Activated CD8-positive, alpha-beta T cell treated with anti-CD3 and anti-CD28 coated beads, Interleukin-2, amount 10 ng/mL, durations not matched to agents 7 days and 5 days (primary cell): ENCODE data around the gene CLTRN. TPM values are rescaled to one million over a fixed set of nuclear protein-coding genes. Genes with fewer than 3 reads are reported as not detected.

Source experiments
- ATAC-seq: fragments of 150-1000 bp; cut with Tn5 transposase; one replicate; pipeline ENCODE4 v1.10.0; 2021; ENCODE audit warnings: moderate library complexity
- CTCF ChIA-PET: fragments of 350-600 bp; sonication (Branson Sonifier 250); formaldehyde crosslinking; loops from one replicate; lab custom pipeline; 2021; ENCODE audit warnings: antibody characterized with exemption; lab: Charles Lee
- POLR2A ChIA-PET: fragments of 350-600 bp; sonication (Branson Sonifier 250); formaldehyde crosslinking; loops from one replicate; lab custom pipeline; 2021; ENCODE audit warnings: antibody characterized with exemption; lab: Charles Lee
- DNase-seq: peaks from one replicate; pipeline ENCODE4 v3.0.0-alpha.2; 2020
- H3K27ac Mint-ChIP-seq: one replicate; pipeline ENCODE4 v1.8.0; 2021; ENCODE audit warnings: mild to moderate bottlenecking, mixed read lengths
- H3K27me3 Mint-ChIP-seq: one replicate; pipeline ENCODE4 v1.8.0; 2021; ENCODE audit warnings: low read depth, mixed read lengths
- H3K36me3 Mint-ChIP-seq: one replicate; pipeline ENCODE4 v1.8.0; 2021; ENCODE audit warnings: low read depth, mixed read lengths
- H3K4me1 Mint-ChIP-seq: one replicate; pipeline ENCODE4 v1.8.0; 2021; ENCODE audit warnings: low read depth, mixed read lengths
- H3K4me3 Mint-ChIP-seq: one replicate; pipeline ENCODE4 v1.8.0; 2021; ENCODE audit warnings: mild to moderate bottlenecking, mixed read lengths
- H3K9me3 Mint-ChIP-seq: one replicate; pipeline ENCODE4 v1.8.0; 2022; ENCODE audit warnings: mixed read lengths; ENCODE audit not compliant: insufficient read depth
- total RNA-seq, 2 experiments: library from RNA; stranded (reverse); gene quantifications; one replicate each; pipeline ENCODE4 v1.2.3, GENCODE V29; 2021

The CLTRN gene
- total RNA-seq, 2 experiments from 2014 or later = not detected

- Mint-ChIP-seq H3K27me3 (peaks cover 2% of the 10 kb centered on the region), H3K4me1 (peaks cover 3% of the 10 kb centered on the region), H3K36me3 (no peaks in the 10 kb centered on the region), H3K9me3 (no peaks in the 10 kb centered on the region), H3K4me3 (no peak overlapping the region), H3K27ac (no peak overlapping the region)
- ChIA-PET CTCF (no interaction called here), POLR2A (no interaction called here)
- no peak for DNase-seq
- ATAC-seq = no peak
Observed at GRCh38 chrX:15646031-15646430, 18.6 kb downstream of the CLTRN start.

GRCh38 chrX:15645266-15645665 lies 19.3 kb downstream of the CLTRN start:
- no peaks in the 10 kb centered on the region for H3K9me3 Mint-ChIP-seq
- ChIA-PET POLR2A (no interaction called here), CTCF (interaction anchor here (0.7 kb wide), 1 partner anchor 77 kb away, joined by 3 read pairs; no protein-coding TSS in a partner anchor)
- peaks cover 2% of the 10 kb centered on the region for H3K27me3 Mint-ChIP-seq
- no peak overlapping the region for H3K27ac Mint-ChIP-seq
- no peak for ATAC-seq
- no peaks in the 10 kb centered on the region for H3K36me3 Mint-ChIP-seq
- no peak overlapping the region for H3K4me3 Mint-ChIP-seq
- no peak for DNase-seq
- H3K4me1 Mint-ChIP-seq = peaks cover 3% of the 10 kb centered on the region

GRCh38 chrX:15644560-15644872 lies 20.1 kb downstream of the CLTRN start:
- Mint-ChIP-seq H3K9me3 (no peaks in the 10 kb centered on the region), H3K4me3 (no peak overlapping the region), H3K27ac (no peak overlapping the region), H3K36me3 (no peaks in the 10 kb centered on the region), H3K27me3 (peaks cover 2% of the 10 kb centered on the region), H3K4me1 (peaks cover 3% of the 10 kb centered on the region)
- POLR2A ChIA-PET = no interaction called here
- ATAC-seq (no peak), DNase-seq (no peak)
- CTCF ChIA-PET = no interaction called here

GRCh38 chrX:15643786-15644559 lies 20.6 kb downstream of the CLTRN start:
- Mint-ChIP-seq H3K27me3 (peaks cover 2% of the 10 kb centered on the region), H3K4me1 (peaks cover 3% of the 10 kb centered on the region), H3K4me3 (no peak overlapping the region), H3K27ac (no peak overlapping the region), H3K36me3 (no peaks in the 10 kb centered on the region), H3K9me3 (no peaks in the 10 kb centered on the region)
- DNase-seq (no peak), ATAC-seq (no peak)
- CTCF ChIA-PET = no interaction called here
- POLR2A ChIA-PET = no interaction called here

GRCh38 chrX:15631637-15632036 lies 33.0 kb downstream of the CLTRN start:
- Mint-ChIP-seq H3K27ac (no peak overlapping the region), H3K36me3 (no peaks in the 10 kb centered on the region), H3K4me3 (no peak overlapping the region), H3K9me3 (no peaks in the 10 kb centered on the region), H3K4me1 (no peaks in the 10 kb centered on the region), H3K27me3 (peaks cover 7% of the 10 kb centered on the region)
- no peak for ATAC-seq
- CTCF ChIA-PET = no interaction called here
- DNase-seq = no peak
- POLR2A ChIA-PET = no interaction called here

GRCh38 chrX:15623054-15623453 lies 41.6 kb downstream of the CLTRN start:
- Mint-ChIP-seq H3K27ac (no peak overlapping the region), H3K4me3 (no peak overlapping the region), H3K36me3 (no peaks in the 10 kb centered on the region), H3K9me3 (no peaks in the 10 kb centered on the region), H3K4me1 (no peaks in the 10 kb centered on the region), H3K27me3 (peaks cover 2% of the 10 kb centered on the region)
- POLR2A ChIA-PET = no interaction called here
- no peak for ATAC-seq
- CTCF ChIA-PET = no interaction called here
- no peak for DNase-seq

GRCh38 chrX:15619053-15619755 lies 45.4 kb downstream of the CLTRN start:
- Mint-ChIP-seq H3K36me3 (no peaks in the 10 kb centered on the region), H3K27me3 (peaks cover 4% of the 10 kb centered on the region), H3K9me3 (no peaks in the 10 kb centered on the region), H3K4me3 (no peak overlapping the region), H3K4me1 (no peaks in the 10 kb centered on the region), H3K27ac (no peak overlapping the region)
- CTCF ChIA-PET = no interaction called here
- no peak for ATAC-seq
- POLR2A ChIA-PET = no interaction called here
- no peak for DNase-seq

- Mint-ChIP-seq H3K36me3 (no peaks in the 10 kb centered on the region), H3K27me3 (peaks cover 2% of the 10 kb centered on the region), H3K4me1 (no peaks in the 10 kb centered on the region), H3K4me3 (no peak overlapping the region), H3K9me3 (no peaks in the 10 kb centered on the region), H3K27ac (no peak overlapping the region)
- DNase-seq = no peak
- ChIA-PET POLR2A (no interaction called here), CTCF (no interaction called here)
- no peak for ATAC-seq
Observed at GRCh38 chrX:15617111-15617510, 47.5 kb downstream of the CLTRN start.

GRCh38 chrX:15616531-15616930 lies 48.1 kb downstream of the CLTRN start:
- H3K36me3 Mint-ChIP-seq = no peaks in the 10 kb centered on the region
- POLR2A ChIA-PET = no interaction called here
- H3K4me1 Mint-ChIP-seq = no peaks in the 10 kb centered on the region
- no peak overlapping the region for H3K27ac Mint-ChIP-seq
- ATAC-seq = no peak
- peaks cover 2% of the 10 kb centered on the region for H3K27me3 Mint-ChIP-seq
- CTCF ChIA-PET = no interaction called here
- no peaks in the 10 kb centered on the region for H3K9me3 Mint-ChIP-seq
- DNase-seq = no peak
- no peak overlapping the region for H3K4me3 Mint-ChIP-seq

GRCh38 chrX:15607067-15607466 lies 57.5 kb downstream of the CLTRN start:
- CTCF ChIA-PET = no interaction called here
- H3K9me3 Mint-ChIP-seq = no peaks in the 10 kb centered on the region
- H3K27me3 Mint-ChIP-seq = no peaks in the 10 kb centered on the region
- POLR2A ChIA-PET = no interaction called here
- no peaks in the 10 kb centered on the region for H3K4me1 Mint-ChIP-seq
- no peak overlapping the region for H3K4me3 Mint-ChIP-seq
- ATAC-seq (no peak), DNase-seq (no peak)
- H3K27ac Mint-ChIP-seq = no peak overlapping the region
- no peaks in the 10 kb centered on the region for H3K36me3 Mint-ChIP-seq

- ATAC-seq = no peak
- no peaks in the 10 kb centered on the region for H3K27me3 Mint-ChIP-seq
- H3K36me3 Mint-ChIP-seq = no peaks in the 10 kb centered on the region
- CTCF ChIA-PET = no interaction called here
- no peaks in the 10 kb centered on the region for H3K4me1 Mint-ChIP-seq
- H3K4me3 Mint-ChIP-seq = no peak overlapping the region
- POLR2A ChIA-PET = no interaction called here
- H3K9me3 Mint-ChIP-seq = no peaks in the 10 kb centered on the region
- DNase-seq = no peak
- no peak overlapping the region for H3K27ac Mint-ChIP-seq
Observed at GRCh38 chrX:15606136-15606535, 58.5 kb downstream of the CLTRN start.

- Mint-ChIP-seq H3K27me3 (no peaks in the 10 kb centered on the region), H3K36me3 (no peaks in the 10 kb centered on the region), H3K4me1 (no peaks in the 10 kb centered on the region), H3K27ac (no peak overlapping the region), H3K4me3 (no peak overlapping the region), H3K9me3 (no peaks in the 10 kb centered on the region)
- POLR2A ChIA-PET = no interaction called here
- DNase-seq (no peak), ATAC-seq (no peak)
- CTCF ChIA-PET = no interaction called here
Observed at GRCh38 chrX:15605226-15605625, 59.4 kb downstream of the CLTRN start.
